ENCODE results near the gene RNF157. TPM values are rescaled to one million over a fixed set of nuclear protein-coding genes. Genes with fewer than 3 reads are reported as not detected.

RNF157 gene
- total and polyA plus RNA-seq, 2 of the 13 experiments (the other 11 are each of a cell fraction or from before 2014, with no cell fraction given) = 0.44 to 1.5 TPM

DNA sequence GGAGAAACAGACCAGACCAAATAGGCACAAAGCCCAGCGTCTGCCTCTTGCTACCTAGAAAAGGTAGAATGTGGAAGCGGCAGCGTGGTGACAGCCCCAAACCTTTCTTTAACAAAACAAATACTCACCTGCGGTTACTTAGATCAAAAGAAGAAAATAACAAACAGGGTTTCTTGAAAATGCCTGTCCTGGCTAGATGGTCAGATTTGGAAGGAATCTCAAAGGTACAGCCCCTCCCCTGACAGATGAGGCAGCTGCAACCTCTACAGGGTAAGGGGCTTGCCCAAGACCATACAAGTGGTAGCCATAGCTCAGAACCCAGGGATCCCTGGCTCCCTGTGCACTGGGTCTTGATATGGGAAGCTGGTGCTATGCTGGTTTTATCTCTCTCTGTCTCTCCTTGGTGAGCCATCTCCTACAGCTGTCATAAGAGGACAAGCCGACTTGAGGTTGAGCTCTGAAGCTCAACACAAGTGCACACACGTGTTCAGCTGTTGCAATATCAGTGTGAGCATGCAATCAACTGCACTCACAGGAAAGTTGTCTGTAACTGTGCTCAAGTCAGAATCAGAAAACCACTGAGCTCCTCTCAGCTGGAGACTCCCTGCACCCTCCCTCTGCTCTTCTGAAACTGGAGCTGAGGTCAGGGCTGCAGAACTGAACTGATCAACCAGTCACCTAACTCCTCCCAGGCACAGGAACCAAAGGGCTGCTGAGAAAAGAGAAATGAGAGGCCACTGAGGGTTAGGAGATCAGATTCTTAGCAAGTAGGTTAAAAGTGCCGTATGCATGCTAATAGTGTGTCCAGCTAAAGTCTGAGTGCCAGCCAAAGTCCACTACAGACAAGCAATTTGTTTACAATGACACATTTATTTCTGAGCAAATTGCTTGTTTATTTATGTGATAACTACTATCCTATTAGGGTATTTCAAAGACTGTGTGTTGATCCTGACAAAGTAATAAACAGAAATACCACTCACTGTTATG lies 6.1 kb upstream of the RNF157 start (continued):
- TF ChIP-seq, protein P1, sequence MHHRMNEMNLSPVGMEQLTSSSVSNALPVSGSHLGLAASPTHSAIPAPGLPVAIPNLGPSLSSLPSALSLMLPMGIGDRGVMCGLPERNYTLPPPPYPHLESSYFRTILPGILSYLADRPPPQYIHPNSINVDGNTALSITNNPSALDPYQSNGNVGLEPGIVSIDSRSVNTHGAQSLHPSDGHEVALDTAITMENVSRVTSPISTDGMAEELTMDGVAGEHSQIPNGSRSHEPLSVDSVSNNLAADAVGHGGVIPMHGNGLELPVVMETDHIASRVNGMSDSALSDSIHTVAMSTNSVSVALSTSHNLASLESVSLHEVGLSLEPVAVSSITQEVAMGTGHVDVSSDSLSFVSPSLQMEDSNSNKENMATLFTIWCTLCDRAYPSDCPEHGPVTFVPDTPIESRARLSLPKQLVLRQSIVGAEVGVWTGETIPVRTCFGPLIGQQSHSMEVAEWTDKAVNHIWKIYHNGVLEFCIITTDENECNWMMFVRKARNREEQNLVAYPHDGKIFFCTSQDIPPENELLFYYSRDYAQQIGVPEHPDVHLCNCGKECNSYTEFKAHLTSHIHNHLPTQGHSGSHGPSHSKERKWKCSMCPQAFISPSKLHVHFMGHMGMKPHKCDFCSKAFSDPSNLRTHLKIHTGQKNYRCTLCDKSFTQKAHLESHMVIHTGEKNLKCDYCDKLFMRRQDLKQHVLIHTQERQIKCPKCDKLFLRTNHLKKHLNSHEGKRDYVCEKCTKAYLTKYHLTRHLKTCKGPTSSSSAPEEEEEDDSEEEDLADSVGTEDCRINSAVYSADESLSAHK (CRISPR knock-in tag; IDR thresholded peaks at IDR 0.05; ENCODE audit: borderline replicate concordance) = no peak
- TF ChIP-seq, protein P2, sequence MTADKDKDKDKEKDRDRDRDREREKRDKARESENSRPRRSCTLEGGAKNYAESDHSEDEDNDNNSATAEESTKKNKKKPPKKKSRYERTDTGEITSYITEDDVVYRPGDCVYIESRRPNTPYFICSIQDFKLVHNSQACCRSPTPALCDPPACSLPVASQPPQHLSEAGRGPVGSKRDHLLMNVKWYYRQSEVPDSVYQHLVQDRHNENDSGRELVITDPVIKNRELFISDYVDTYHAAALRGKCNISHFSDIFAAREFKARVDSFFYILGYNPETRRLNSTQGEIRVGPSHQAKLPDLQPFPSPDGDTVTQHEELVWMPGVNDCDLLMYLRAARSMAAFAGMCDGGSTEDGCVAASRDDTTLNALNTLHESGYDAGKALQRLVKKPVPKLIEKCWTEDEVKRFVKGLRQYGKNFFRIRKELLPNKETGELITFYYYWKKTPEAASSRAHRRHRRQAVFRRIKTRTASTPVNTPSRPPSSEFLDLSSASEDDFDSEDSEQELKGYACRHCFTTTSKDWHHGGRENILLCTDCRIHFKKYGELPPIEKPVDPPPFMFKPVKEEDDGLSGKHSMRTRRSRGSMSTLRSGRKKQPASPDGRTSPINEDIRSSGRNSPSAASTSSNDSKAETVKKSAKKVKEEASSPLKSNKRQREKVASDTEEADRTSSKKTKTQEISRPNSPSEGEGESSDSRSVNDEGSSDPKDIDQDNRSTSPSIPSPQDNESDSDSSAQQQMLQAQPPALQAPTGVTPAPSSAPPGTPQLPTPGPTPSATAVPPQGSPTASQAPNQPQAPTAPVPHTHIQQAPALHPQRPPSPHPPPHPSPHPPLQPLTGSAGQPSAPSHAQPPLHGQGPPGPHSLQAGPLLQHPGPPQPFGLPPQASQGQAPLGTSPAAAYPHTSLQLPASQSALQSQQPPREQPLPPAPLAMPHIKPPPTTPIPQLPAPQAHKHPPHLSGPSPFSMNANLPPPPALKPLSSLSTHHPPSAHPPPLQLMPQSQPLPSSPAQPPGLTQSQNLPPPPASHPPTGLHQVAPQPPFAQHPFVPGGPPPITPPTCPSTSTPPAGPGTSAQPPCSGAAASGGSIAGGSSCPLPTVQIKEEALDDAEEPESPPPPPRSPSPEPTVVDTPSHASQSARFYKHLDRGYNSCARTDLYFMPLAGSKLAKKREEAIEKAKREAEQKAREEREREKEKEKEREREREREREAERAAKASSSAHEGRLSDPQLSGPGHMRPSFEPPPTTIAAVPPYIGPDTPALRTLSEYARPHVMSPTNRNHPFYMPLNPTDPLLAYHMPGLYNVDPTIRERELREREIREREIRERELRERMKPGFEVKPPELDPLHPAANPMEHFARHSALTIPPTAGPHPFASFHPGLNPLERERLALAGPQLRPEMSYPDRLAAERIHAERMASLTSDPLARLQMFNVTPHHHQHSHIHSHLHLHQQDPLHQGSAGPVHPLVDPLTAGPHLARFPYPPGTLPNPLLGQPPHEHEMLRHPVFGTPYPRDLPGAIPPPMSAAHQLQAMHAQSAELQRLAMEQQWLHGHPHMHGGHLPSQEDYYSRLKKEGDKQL (CRISPR knock-in tag; IDR thresholded peaks at IDR 0.05; ENCODE audit: low read depth) = no peak
- 0 out of 2 replicates have a peak, but pooled peaks have one; percentile 30 for TF ChIP-seq AHR (CRISPR knock-in tag; IDR thresholded peaks at IDR 0.05)
- TF ChIP-seq ZNF562 (CRISPR knock-in tag; IDR thresholded peaks at IDR 0.05; ENCODE audit: borderline replicate concordance) = no peak
- no peak for TF ChIP-seq SNAPC2 (CRISPR knock-in tag; IDR thresholded peaks at IDR 0.05)
- TF ChIP-seq, protein P3, sequence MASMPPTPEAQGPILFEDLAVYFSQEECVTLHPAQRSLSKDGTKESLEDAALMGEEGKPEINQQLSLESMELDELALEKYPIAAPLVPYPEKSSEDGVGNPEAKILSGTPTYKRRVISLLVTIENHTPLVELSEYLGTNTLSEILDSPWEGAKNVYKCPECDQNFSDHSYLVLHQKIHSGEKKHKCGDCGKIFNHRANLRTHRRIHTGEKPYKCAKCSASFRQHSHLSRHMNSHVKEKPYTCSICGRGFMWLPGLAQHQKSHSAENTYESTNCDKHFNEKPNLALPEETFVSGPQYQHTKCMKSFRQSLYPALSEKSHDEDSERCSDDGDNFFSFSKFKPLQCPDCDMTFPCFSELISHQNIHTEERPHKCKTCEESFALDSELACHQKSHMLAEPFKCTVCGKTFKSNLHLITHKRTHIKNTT (CRISPR knock-in tag; IDR thresholded peaks at IDR 0.05) = no peak
- TF ChIP-seq NR2F2 (IDR thresholded peaks at IDR 0.05; ENCODE audit: borderline replicate concordance, low read depth) = 0 out of 2 replicates have a peak, but pooled peaks have one; percentile 26
- TF ChIP-seq, protein P4, sequence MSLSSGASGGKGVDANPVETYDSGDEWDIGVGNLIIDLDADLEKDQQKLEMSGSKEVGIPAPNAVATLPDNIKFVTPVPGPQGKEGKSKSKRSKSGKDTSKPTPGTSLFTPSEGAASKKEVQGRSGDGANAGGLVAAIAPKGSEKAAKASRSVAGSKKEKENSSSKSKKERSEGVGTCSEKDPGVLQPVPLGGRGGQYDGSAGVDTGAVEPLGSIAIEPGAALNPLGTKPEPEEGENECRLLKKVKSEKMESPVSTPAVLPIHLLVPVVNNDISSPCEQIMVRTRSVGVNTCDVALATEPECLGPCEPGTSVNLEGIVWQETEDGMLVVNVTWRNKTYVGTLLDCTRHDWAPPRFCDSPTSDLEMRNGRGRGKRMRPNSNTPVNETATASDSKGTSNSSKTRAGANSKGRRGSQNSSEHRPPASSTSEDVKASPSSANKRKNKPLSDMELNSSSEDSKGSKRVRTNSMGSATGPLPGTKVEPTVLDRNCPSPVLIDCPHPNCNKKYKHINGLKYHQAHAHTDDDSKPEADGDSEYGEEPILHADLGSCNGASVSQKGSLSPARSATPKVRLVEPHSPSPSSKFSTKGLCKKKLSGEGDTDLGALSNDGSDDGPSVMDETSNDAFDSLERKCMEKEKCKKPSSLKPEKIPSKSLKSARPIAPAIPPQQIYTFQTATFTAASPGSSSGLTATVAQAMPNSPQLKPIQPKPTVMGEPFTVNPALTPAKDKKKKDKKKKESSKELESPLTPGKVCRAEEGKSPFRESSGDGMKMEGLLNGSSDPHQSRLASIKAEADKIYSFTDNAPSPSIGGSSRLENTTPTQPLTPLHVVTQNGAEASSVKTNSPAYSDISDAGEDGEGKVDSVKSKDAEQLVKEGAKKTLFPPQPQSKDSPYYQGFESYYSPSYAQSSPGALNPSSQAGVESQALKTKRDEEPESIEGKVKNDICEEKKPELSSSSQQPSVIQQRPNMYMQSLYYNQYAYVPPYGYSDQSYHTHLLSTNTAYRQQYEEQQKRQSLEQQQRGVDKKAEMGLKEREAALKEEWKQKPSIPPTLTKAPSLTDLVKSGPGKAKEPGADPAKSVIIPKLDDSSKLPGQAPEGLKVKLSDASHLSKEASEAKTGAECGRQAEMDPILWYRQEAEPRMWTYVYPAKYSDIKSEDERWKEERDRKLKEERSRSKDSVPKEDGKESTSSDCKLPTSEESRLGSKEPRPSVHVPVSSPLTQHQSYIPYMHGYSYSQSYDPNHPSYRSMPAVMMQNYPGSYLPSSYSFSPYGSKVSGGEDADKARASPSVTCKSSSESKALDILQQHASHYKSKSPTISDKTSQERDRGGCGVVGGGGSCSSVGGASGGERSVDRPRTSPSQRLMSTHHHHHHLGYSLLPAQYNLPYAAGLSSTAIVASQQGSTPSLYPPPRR (CRISPR knock-in tag; IDR thresholded peaks at IDR 0.05; ENCODE audit: borderline replicate concordance) = no peak; the same call in 1 of the 2 replicates
- TF ChIP-seq MZF1 (CRISPR knock-in tag; IDR thresholded peaks at IDR 0.05; ENCODE audit: borderline replicate concordance) = no peak
- 0 out of 4 replicates have a peak, but pooled peaks of 1 of the 2 experiments have one; percentile 18 for TF ChIP-seq KLF16 (CRISPR knock-in tag; IDR thresholded peaks at IDR 0.05)
- no peak for TF ChIP-seq ZSCAN20 (CRISPR knock-in tag; IDR thresholded peaks at IDR 0.05; ENCODE audit: borderline replicate concordance)
- no peak for TF ChIP-seq ZNF670 (CRISPR knock-in tag; IDR thresholded peaks at IDR 0.05; ENCODE audit: borderline replicate concordance)
